Endothelial cell of umbilical vein (primary cell): ENCODE data around the gene TRAPPC8. TPM values are rescaled to one million over a fixed set of nuclear protein-coding genes. Genes with fewer than 3 reads are reported as not detected.

Experiments used
- BruUV-seq: library from RNA; stranded (reverse); fragments of 400-500 nt; replicated peaks from 2 replicates; lab custom pipeline; 2021; lab: Mats Ljungman, UMichigan
- CTCF ChIA-PET: fragments of 300-600, 350-600 bp; sonication (Branson Sonifier 250); formaldehyde crosslinking; loops from one replicate; lab custom pipeline; 2021; ENCODE audit warnings: antibody characterized with exemption, inconsistent platforms; lab: Charles Lee
- POLR2A ChIA-PET: fragments of 300-600, 350-600 bp; sonication (Branson Sonifier 250); formaldehyde crosslinking; loops from one replicate; lab custom pipeline; 2021; ENCODE audit warnings: antibody characterized with exemption, inconsistent platforms; lab: Charles Lee
- DNase-seq: peaks from one replicate; pipeline ENCODE4 v3.0.0-alpha.2; 2011; ENCODE audit warnings: low read depth, low spot score
- FAIRE-seq: peaks from 2 replicates; lab custom pipeline; 2011; peaks lifted over from hg19 to GRCh38; lab: Jason Lieb, UNC
- H2AFZ ChIP-seq: 2 replicates; pipeline ENCODE4 v1.6.0; 2012; ENCODE audit warnings: low read depth, low read length, control low read depth, inconsistent platforms
- H3K27ac ChIP-seq: 2 replicates; pipeline ENCODE4 v1.5.1; 2011; ENCODE audit warnings: low read depth, mild to moderate bottlenecking, control low read depth, low read length, moderate library complexity; ENCODE audit not compliant: insufficient read depth
- H3K27me3 ChIP-seq, 2 experiments: 2 replicates each; pipeline versions ENCODE4 v1.6.0 to v1.6.1; 2011; ENCODE audit warnings: low read length in 2 of 2, mixed read lengths in 1 of 2; ENCODE audit not compliant: control insufficient read depth in 2 of 2, insufficient read depth in 2 of 2
- H3K36me3 ChIP-seq, 2 experiments: 2 replicates in 1 of 2; 3 replicates in 1 of 2; pipeline ENCODE4 v1.5.1; 2011; ENCODE audit warnings: low read length in 2 of 2, mild to moderate bottlenecking in 1 of 2, moderate library complexity in 1 of 2; ENCODE audit not compliant: control insufficient read depth in 2 of 2, insufficient read depth in 2 of 2; ENCODE audit errors: extremely low read depth in 1 of 2
- H3K4me1 ChIP-seq: 3 replicates; pipeline ENCODE4 v1.5.1; 2011; ENCODE audit warnings: mild to moderate bottlenecking, low read length; ENCODE audit not compliant: control insufficient read depth, insufficient read depth; ENCODE audit errors: extremely low read depth
- H3K4me2 ChIP-seq: 2 replicates; pipeline ENCODE4 v1.6.1; 2011; ENCODE audit warnings: low read length, control low read depth, mixed read lengths; ENCODE audit not compliant: insufficient read depth
- H3K4me3 ChIP-seq, 3 experiments: fragments of 200-600 bp in 1 of 3; sonication (generic), shearing (Covaris generic) in 1 of 3; replicated peaks in 1 of 3; 2 replicates each; pipeline ENCODE4 v1.5.1; 2011 to 2016; ENCODE audit warnings: control low read depth in 3 of 3, low read length in 3 of 3, mild to moderate bottlenecking in 2 of 3, inconsistent platforms in 1 of 3, low read depth in 1 of 3, moderate library complexity in 1 of 3; ENCODE audit not compliant: insufficient read depth in 1 of 3
- H3K79me2 ChIP-seq: 2 replicates; pipeline ENCODE4 v1.6.0; 2012; ENCODE audit warnings: low read length, inconsistent platforms; ENCODE audit not compliant: control insufficient read depth, insufficient read depth
- H3K9ac ChIP-seq: replicated peaks from 2 replicates; pipeline ENCODE3; 2011; ENCODE audit warnings: low read length, control low read depth; ENCODE audit not compliant: insufficient read depth; ENCODE audit errors: extremely low read depth
- H3K9me1 ChIP-seq: replicated peaks from 3 replicates; pipeline ENCODE4 v1.6.0; 2011; ENCODE audit warnings: mild to moderate bottlenecking, low read length; ENCODE audit not compliant: control insufficient read depth, insufficient read depth; ENCODE audit errors: extremely low read depth
- H3K9me3 ChIP-seq: replicated peaks from 2 replicates; pipeline ENCODE4 v1.5.1; 2012; ENCODE audit warnings: low read length, inconsistent platforms; ENCODE audit not compliant: control insufficient read depth, insufficient read depth
- H4K20me1 ChIP-seq: replicated peaks from 2 replicates; pipeline ENCODE3; 2011; ENCODE audit warnings: mild to moderate bottlenecking, low read length; ENCODE audit not compliant: control insufficient read depth, insufficient read depth; ENCODE audit errors: extremely low read depth
- CTCF ChIP-seq, 2 donors: IDR thresholded peaks; 1 replicate in 1 of 2; 2 replicates in 1 of 2; pipeline ENCODE4 v1.5.1; 2011; ENCODE audit warnings: low read length in 2 of 2, mild to moderate bottlenecking in 2 of 2, moderate library complexity in 2 of 2, control low read depth in 1 of 2, inconsistent platforms in 1 of 2, low read depth in 1 of 2; ENCODE audit not compliant: insufficient read depth in 1 of 2; ENCODE audit errors: extremely low read depth in 1 of 2
- EZH2 ChIP-seq: IDR thresholded peaks from 2 replicates; pipeline ENCODE4 v1.6.1; 2012; ENCODE audit warnings: borderline replicate concordance, low read depth, mild to moderate bottlenecking, moderate library complexity, low read length, inconsistent platforms; ENCODE audit not compliant: severe bottlenecking
- FOS ChIP-seq: IDR thresholded peaks from 2 replicates; pipeline ENCODE4 v1.6.1; 2011; ENCODE audit warnings: mild to moderate bottlenecking, low read length, moderate library complexity, borderline replicate concordance; ENCODE audit not compliant: insufficient read depth
- GATA2 ChIP-seq: IDR thresholded peaks from 2 replicates; pipeline ENCODE4 v1.7.0; 2011; ENCODE audit warnings: low read depth, mild to moderate bottlenecking, moderate library complexity, mixed read lengths, low read length; ENCODE audit not compliant: insufficient read length, insufficient read depth
- JUN ChIP-seq: IDR thresholded peaks from 2 replicates; pipeline ENCODE4 v1.6.1; 2011; ENCODE audit warnings: borderline replicate concordance, low read depth; ENCODE audit not compliant: insufficient read length, insufficient read depth
- MAX ChIP-seq: IDR thresholded peaks from 2 replicates; pipeline ENCODE4 v1.6.1; 2011; ENCODE audit not compliant: insufficient read depth, insufficient read length
- MYC ChIP-seq: IDR thresholded peaks from one replicate; pipeline ENCODE4 v1.6.1; 2011; ENCODE audit warnings: mild to moderate bottlenecking, low read depth, low read length
- POLR2A ChIP-seq: IDR thresholded peaks from 2 replicates; pipeline ENCODE4 v1.6.1; 2012; ENCODE audit warnings: low read depth, mild to moderate bottlenecking, control low read depth, low read length
- POLR2AphosphoS5 ChIP-seq: IDR thresholded peaks from 2 replicates; pipeline ENCODE4 v1.6.1; 2012; ENCODE audit warnings: low read depth, mild to moderate bottlenecking, control low read depth, low read length, moderate library complexity; ENCODE audit not compliant: insufficient read depth
- dilution Hi-C: fragments of 300-500 bp; cut with MboI; formaldehyde crosslinking; loops from one replicate; pipeline ENCODE4 v1.15.0; 2019; ENCODE audit warnings: low sequenced_read_pairs; ENCODE audit not compliant: extremely low pct_ligation_motif_present
- intact Hi-C: fragments of 100-400 bp; cut with micrococcal nuclease; formaldehyde crosslinking; loops from one replicate; pipeline ENCODE4 v1.10.0; 2022
- polyA plus RNA-seq, 4 experiments: library from polyadenylated mRNA; depleted of rRNA in 3 of 4; stranded (reverse) in 3 of 4; unstranded in 1 of 4; fragments of >200 nt; gene quantifications; 2 replicates each; pipeline versions ENCODE4 v1.2.1 to v1.2.3, GENCODE V29; 2011 to 2012; ENCODE audit warnings: missing spikeins in 1 of 4
- total RNA-seq: library from RNA; stranded (reverse); gene quantifications from 2 replicates; pipeline ENCODE4 v1.2.3, GENCODE V29; 2021

The TRAPPC8 gene
- total and polyA plus RNA-seq, 2 donors (not counting 3 experiments of a cell fraction or from before 2014, with no cell fraction given), result 25.0 to 30.1 TPM

- intact Hi-C loops, result no loop called here
These were observed 58.9 kb downstream of the TRAPPC8 start for GRCh38 chr18:31884020-31884419.

More at GRCh38 chr18:31884020-31884419, 58.9 kb downstream of the TRAPPC8 start:
- no peak overlapping the region for H3K9ac ChIP-seq
- H3K27me3 ChIP-seq, result no peaks in the 10 kb centered on the region
- no peak overlapping the region for H3K4me3 ChIP-seq
- POLR2A ChIA-PET, result no interaction called here
- no peaks in the 10 kb centered on the region for H3K9me1 ChIP-seq
- H3K9me3 ChIP-seq, result no peaks in the 10 kb centered on the region
- peaks cover 7% of the 10 kb centered on the region for H3K79me2 ChIP-seq
- H3K27ac ChIP-seq, result no peak overlapping the region
- H4K20me1 ChIP-seq, result no peaks in the 10 kb centered on the region
- DNase-seq, result no peak
- CTCF ChIA-PET, result interaction anchor here (1.1 kb wide), 1 partner anchor 64 kb away, joined by 4 read pairs; no protein-coding TSS in a partner anchor
- BruUV-seq, result no TSS peak
- no peak overlapping the region for H3K4me2 ChIP-seq
- dilution Hi-C loops, result no loop called here
- H3K36me3 ChIP-seq, result no peaks in the 10 kb centered on the region
- no peaks in the 10 kb centered on the region for H3K4me1 ChIP-seq
- no peak overlapping the region for H2AFZ ChIP-seq
- no peak for TF ChIP-seq GATA2
- no peak for TF ChIP-seq JUN
- TF ChIP-seq FOS, result no peak
- no peak for TF ChIP-seq POLR2AphosphoS5
- no peak for TF ChIP-seq MAX
- no peak for TF ChIP-seq MYC
- TF ChIP-seq EZH2, result no peak
- no peak for TF ChIP-seq POLR2A
- no peak for TF ChIP-seq CTCF (IDR thresholded peaks at IDR 0.05; ENCODE audit: extremely low read depth in 1 of 2, insufficient read depth in 1 of 2, low read depth in 1 of 2, low read length in 2 of 2)
- FAIRE-seq, result no peak
